Transverse colon (tissue), 4 donors: ENCODE data around the gene GRM4. TPM values are rescaled to one million over a fixed set of nuclear protein-coding genes. Genes with fewer than 3 reads are reported as not detected.

Experiments used
- DNase-seq: peaks from one replicate; pipeline ENCODE4 v3.0.0-alpha.2; 2019
- H3K27ac ChIP-seq, 4 donors: fragments of 200-600 bp; sonication (generic); 2 replicates each; pipeline ENCODE4 v1.5.1; 2016 to 2018; ENCODE audit warnings: inconsistent platforms in 4 of 4
- H3K27me3 ChIP-seq: fragments of 200-600 bp; sonication (generic); 2 replicates; pipeline ENCODE4 v1.5.1; 2017; ENCODE audit warnings: inconsistent platforms
- H3K36me3 ChIP-seq, 4 donors: fragments of 200-600 bp; sonication (generic); 2 replicates each; pipeline ENCODE4 v1.5.1; 2017 to 2019; ENCODE audit warnings: inconsistent platforms in 4 of 4
- H3K4me1 ChIP-seq, 4 donors: fragments of 200-600 bp; sonication (generic); 2 replicates each; pipeline ENCODE4 v1.5.1; 2017 to 2020; ENCODE audit warnings: inconsistent platforms in 4 of 4
- H3K4me3 ChIP-seq, 4 donors: fragments of 200-600 bp; sonication (generic); 1 replicate in 1 of 4; 2 replicates in 3 of 4; pipeline versions ENCODE4 v1.5.1 to v1.6.1; 2017 to 2019; ENCODE audit warnings: inconsistent platforms in 4 of 4
- H3K9me3 ChIP-seq, 2 donors: fragments of 200-600 bp; sonication (generic); 2 replicates each; pipeline ENCODE4 v1.5.1; 2017 to 2019; ENCODE audit warnings: inconsistent platforms in 2 of 2
- EP300 ChIP-seq: sonication (generic); formaldehyde crosslinking; IDR thresholded peaks from one replicate; pipeline ENCODE4 v1.6.1; 2017; ENCODE audit warnings: antibody characterized with exemption, low read depth
- POLR2A ChIP-seq: fragments of 450-650 bp; IDR thresholded peaks from one replicate; pipeline ENCODE4 v1.6.1; 2016; ENCODE audit warnings: antibody characterized with exemption, mild to moderate bottlenecking, moderate library complexity
- POLR2AphosphoS5 ChIP-seq, 3 donors: sonication (generic); formaldehyde crosslinking; IDR thresholded peaks; one replicate each; pipeline ENCODE4 v1.6.1; 2016; ENCODE audit warnings: antibody characterized with exemption in 3 of 3
- WGBS, 2 donors: methylation state at CpG; one replicate each; pipeline ENCODE4 v1.1.5; 2018; ENCODE audit warnings: low coverage in 1 of 2; 5-methylcytosine and 5-hydroxymethylcytosine counted together
- in situ Hi-C, 4 donors: fragments of 200-750 bp; cut with MboI; loops; one replicate each; pipeline versions ENCODE4 v1.15.0 to v1.15.1; 2017; ENCODE audit warnings: low sequenced_read_pairs in 3 of 4, low pct_ligation_motif_present in 1 of 4, low pct_unique_long_range_greater_than_20kb in 1 of 4
- intact Hi-C: fragments of 100-400 bp; cut with DNase I; formaldehyde crosslinking; loops from one replicate; pipeline ENCODE4 v1.15.1; 2023; ENCODE audit warnings: low total_unique reads
- total RNA-seq, 4 donors: library from RNA; depleted of rRNA; stranded (reverse); fragments of >200 nt; gene quantifications; one replicate each; pipeline ENCODE4 v1.1.0, GENCODE V29; 2016
- TF ChIP-seq, protein P1 (sequence below), 5 experiments: fragments of 200-600 bp in 3 of 5; fragments of 450-650 bp in 2 of 5; sonication (generic) in 3 of 5; IDR thresholded peaks; 1 replicate in 2 of 5; 2 replicates in 3 of 5; pipeline ENCODE4 v1.5.1; 2016 to 2017; ENCODE audit warnings: antibody characterized with exemption in 5 of 5, inconsistent platforms in 3 of 5, mild to moderate bottlenecking in 2 of 5, moderate library complexity in 1 of 5

Gene GRM4
- total RNA-seq, 4 donors from 2014 or later: not detected

GRCh38 chr6:34131326-34132290, 14.3 kb downstream of the GRM4 start:
- DNase-seq: no peak
- Histone ChIP-seq H3K27me3 (peaks cover 45% of the 10 kb centered on the region), H3K27ac (no peak overlapping the region), H3K9me3 (no peaks in the 10 kb centered on the region), H3K4me1 (no peaks in the 10 kb centered on the region), H3K36me3 (no peaks in the 10 kb centered on the region), H3K4me3 (no peak overlapping the region)
- no peak for TF ChIP-seq EP300
- no peak for TF ChIP-seq POLR2A
- TF ChIP-seq, protein P1, sequence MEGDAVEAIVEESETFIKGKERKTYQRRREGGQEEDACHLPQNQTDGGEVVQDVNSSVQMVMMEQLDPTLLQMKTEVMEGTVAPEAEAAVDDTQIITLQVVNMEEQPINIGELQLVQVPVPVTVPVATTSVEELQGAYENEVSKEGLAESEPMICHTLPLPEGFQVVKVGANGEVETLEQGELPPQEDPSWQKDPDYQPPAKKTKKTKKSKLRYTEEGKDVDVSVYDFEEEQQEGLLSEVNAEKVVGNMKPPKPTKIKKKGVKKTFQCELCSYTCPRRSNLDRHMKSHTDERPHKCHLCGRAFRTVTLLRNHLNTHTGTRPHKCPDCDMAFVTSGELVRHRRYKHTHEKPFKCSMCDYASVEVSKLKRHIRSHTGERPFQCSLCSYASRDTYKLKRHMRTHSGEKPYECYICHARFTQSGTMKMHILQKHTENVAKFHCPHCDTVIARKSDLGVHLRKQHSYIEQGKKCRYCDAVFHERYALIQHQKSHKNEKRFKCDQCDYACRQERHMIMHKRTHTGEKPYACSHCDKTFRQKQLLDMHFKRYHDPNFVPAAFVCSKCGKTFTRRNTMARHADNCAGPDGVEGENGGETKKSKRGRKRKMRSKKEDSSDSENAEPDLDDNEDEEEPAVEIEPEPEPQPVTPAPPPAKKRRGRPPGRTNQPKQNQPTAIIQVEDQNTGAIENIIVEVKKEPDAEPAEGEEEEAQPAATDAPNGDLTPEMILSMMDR (IDR thresholded peaks at IDR 0.05): no peak
- TF ChIP-seq POLR2AphosphoS5 (IDR thresholded peaks at IDR 0.05): no peak
- in situ Hi-C loops: no loop called here
- intact Hi-C loops: no loop called here
- WGBS, 2 donors: 11 to 17% methylated on average over 8 to 11 of the region's 11 CpGs

- Histone ChIP-seq H3K27me3 (peaks cover 40% of the 10 kb centered on the region), H3K27ac (no peak overlapping the region), H3K4me3 (no peak overlapping the region), H3K36me3 (no peaks in the 10 kb centered on the region), H3K9me3 (no peaks in the 10 kb centered on the region), H3K4me1 (no peaks in the 10 kb centered on the region)
- in situ Hi-C loops (no loop called here), intact Hi-C loops (no loop called here)
- WGBS, 2 donors: 75 to 79% methylated on average over 5 of the region's 5 CpGs
- no peak for DNase-seq
- TF ChIP-seq EP300 (no peak), POLR2AphosphoS5 (IDR thresholded peaks at IDR 0.05) (no peak), POLR2A (no peak)
- TF ChIP-seq, protein P1 (IDR thresholded peaks at IDR 0.05): no peak
These were observed 15.0 kb downstream of the GRM4 start for GRCh38 chr6:34130862-34131261.

- in situ Hi-C loops: no loop called here
- Histone ChIP-seq H3K27ac (no peak overlapping the region), H3K27me3 (peaks cover 41% of the 10 kb centered on the region), H3K9me3 (no peaks in the 10 kb centered on the region), H3K4me3 (no peak overlapping the region), H3K36me3 (no peaks in the 10 kb centered on the region), H3K4me1 (no peaks in the 10 kb centered on the region)
- 40 to 43% methylated on average over 2 to 5 of the region's 5 CpGs for WGBS, 2 donors
- TF ChIP-seq EP300: no peak
- TF ChIP-seq POLR2AphosphoS5 (IDR thresholded peaks at IDR 0.05): no peak
- TF ChIP-seq, protein P1 (IDR thresholded peaks at IDR 0.05): no peak
- TF ChIP-seq POLR2A: no peak
- intact Hi-C loops: no loop called here
- DNase-seq: no peak
These were observed 16.1 kb downstream of the GRM4 start for GRCh38 chr6:34129753-34130152.

- no peak for TF ChIP-seq POLR2A
- TF ChIP-seq, protein P1 (IDR thresholded peaks at IDR 0.05): no peak
- TF ChIP-seq EP300: no peak
- no peak for TF ChIP-seq POLR2AphosphoS5 (IDR thresholded peaks at IDR 0.05)
- WGBS, 2 donors: 80 to 93% methylated on average over 3 to 13 of the region's 13 CpGs
- H3K36me3 ChIP-seq: no peaks in the 10 kb centered on the region
- intact Hi-C loops: no loop called here
- in situ Hi-C loops: no loop called here
- H3K27ac ChIP-seq: no peak overlapping the region
- H3K27me3 ChIP-seq: peaks cover 25% of the 10 kb centered on the region
- H3K4me3 ChIP-seq: no peak overlapping the region
- H3K4me1 ChIP-seq: no peaks in the 10 kb centered on the region
- no peak for DNase-seq
- no peaks in the 10 kb centered on the region for H3K9me3 ChIP-seq
These were observed 17.8 kb downstream of the GRM4 start for GRCh38 chr6:34128045-34128444.
